Right ventricle myocardium inferior (tissue), 1 donor: ENCODE data around the gene ILF3. TPM values are rescaled to one million over a fixed set of nuclear protein-coding genes. Genes with fewer than 3 reads are reported as not detected.
"Not testable (repeated sequence)": the region's sequence is repeated elsewhere in the genome, so short reads cannot be mapped to it uniquely, and the experiment has no call there.

ENCODE experiments used
- ATAC-seq: fragments of 200-7000 bp; cut with Tn5 transposase; one replicate; pipeline ENCODE4 v1.9.1; 2020; ENCODE audit warnings: mild to moderate bottlenecking, moderate library complexity
- DNase-seq: peaks from one replicate; pipeline ENCODE4 v3.0.0; 2021; ENCODE audit errors: missing footprints
- intact Hi-C: fragments of 100-400 bp; cut with DNase I; formaldehyde crosslinking; loops from one replicate; pipeline ENCODE4 v1.11.0; 2022
- total RNA-seq: library from RNA; stranded (reverse); fragmentation: NEBNext Ultra II Directional; extraction: Animal tissue kit (Norgen Biotek cat#: 25700); gene quantifications from one replicate; pipeline ENCODE4 v1.2.1, GENCODE V29; 2021
- donor health status: DM: no; HTN: yes; CAD: no; lungs with severe emphysema.

The ILF3 gene
- total RNA-seq, 1 donor from 2014 or later = 101 TPM

GRCh38 chr19:10669246-10669645 is 15.1 kb downstream of the ILF3 start:
- ATAC-seq = no peak
- no peak for DNase-seq
- intact Hi-C loops = no loop called here

- peak; percentile 53 for ATAC-seq
- intact Hi-C loops = no loop called here
- no peak for DNase-seq
These were observed 16.0 kb downstream of the ILF3 start for GRCh38 chr19:10670182-10670581.

- DNase-seq (peak; percentile 32), ATAC-seq (peak; percentile 32)
- intact Hi-C loops = no loop called here
These were observed 17.0 kb downstream of the ILF3 start for GRCh38 chr19:10670876-10671804.

- intact Hi-C loops, ATAC-seq: not testable (repeated sequence)
- peak; percentile 15 for DNase-seq
These were observed 17.8 kb downstream of the ILF3 start for GRCh38 chr19:10671922-10672321.

- ATAC-seq, intact Hi-C loops: not testable (repeated sequence)
- peak; percentile 1 for DNase-seq
These were observed 21.1 kb downstream of the ILF3 start for GRCh38 chr19:10675214-10675613.

GRCh38 chr19:10677751-10678150 is 23.6 kb downstream of the ILF3 start:
- DNase-seq (peak; percentile 35), ATAC-seq (no peak)
- intact Hi-C loops = no loop called here

- intact Hi-C loops = no loop called here
- ATAC-seq (no peak), DNase-seq (peak; percentile 8)
These were observed 24.7 kb downstream of the ILF3 start for GRCh38 chr19:10678813-10679212.

- DNase-seq (peak; percentile 64), ATAC-seq (no peak)
- intact Hi-C loops = no loop called here
These were observed 25.6 kb downstream of the ILF3 start for GRCh38 chr19:10679743-10680142.

- intact Hi-C loops = no loop called here
- no peak for ATAC-seq
- peak; percentile 5 for DNase-seq
These were observed 26.5 kb downstream of the ILF3 start for GRCh38 chr19:10680545-10681135.

GRCh38 chr19:10681658-10682057 is 27.5 kb downstream of the ILF3 start:
- ATAC-seq (no peak), DNase-seq (peak; percentile 53)
- intact Hi-C loops = no loop called here

GRCh38 chr19:10682397-10683063 is 28.4 kb downstream of the ILF3 start:
- peak; percentile 8 for DNase-seq
- intact Hi-C loops = no loop called here
- no peak for ATAC-seq

- ATAC-seq (no peak), DNase-seq (no peak)
- intact Hi-C loops = no loop called here
These were observed 28.9 kb downstream of the ILF3 start for GRCh38 chr19:10683064-10683426.

GRCh38 chr19:10683582-10683981 is 29.4 kb downstream of the ILF3 start:
- intact Hi-C loops = no loop called here
- ATAC-seq (no peak), DNase-seq (peak; percentile 34)

- ATAC-seq (no peak), DNase-seq (no peak)
- intact Hi-C loops = no loop called here
These were observed 31.1 kb downstream of the ILF3 start for GRCh38 chr19:10685210-10685609.

GRCh38 chr19:10686193-10686592 is 32.0 kb downstream of the ILF3 start:
- peak; percentile 55 for DNase-seq
- no peak for ATAC-seq
- intact Hi-C loops = no loop called here

- DNase-seq (peak; percentile 78), ATAC-seq (peak; percentile 82)
- intact Hi-C loops = no loop called here
These were observed 32.7 kb downstream of the ILF3 start for GRCh38 chr19:10686661-10687517.

GRCh38 chr19:10687518-10688288 is 33.6 kb downstream of the ILF3 start:
- intact Hi-C loops = no loop called here
- DNase-seq (peak; percentile 55), ATAC-seq (no peak)
